HCT116 (cell line): Measurements from ENCODE around the gene ANAPC5. TPM values are rescaled to one million over a fixed set of nuclear protein-coding genes. Genes with fewer than 3 reads are reported as not detected.

Experiments
- ATAC-seq: fragments of 200-7000 bp; cut with Tn5 transposase; 2 replicates; pipeline ENCODE4 v1.9.1; 2020; ENCODE audit warnings: mild to moderate bottlenecking, moderate library complexity
- BruUV-seq: library from RNA; stranded (reverse); fragments of 400-500 nt; replicated peaks from 2 replicates; lab custom pipeline; 2021; lab: Mats Ljungman, UMichigan
- CTCF ChIA-PET: fragments of 300-600 bp; sonication (Branson Sonifier 250); formaldehyde crosslinking; loops from one replicate; lab custom pipeline; 2021; ENCODE audit warnings: antibody characterized with exemption; lab: Charles Lee
- POLR2A ChIA-PET: fragments of 300-600, 350-600 bp; sonication (Branson Sonifier 250); formaldehyde crosslinking; loops from one replicate; lab custom pipeline; 2021; ENCODE audit warnings: antibody characterized with exemption; lab: Charles Lee
- RAD21 ChIA-PET, 2 experiments: fragments of 300-600 bp; sonication (Branson Sonifier 250); formaldehyde crosslinking; loops; one replicate each; lab custom pipeline; 2023; ENCODE audit warnings: low total read pairs in 2 of 2; ENCODE audit not compliant: uncharacterized antibody in 2 of 2, unreplicated experiment in 2 of 2, low non-redundant PET in 1 of 2; lab: Charles Lee
- DNase-seq: peaks from one replicate; pipeline ENCODE4 v3.0.0-alpha.2; 2010; ENCODE audit warnings: low read depth, low spot score
- H2AFZ ChIP-seq: fragments of 200-600 bp; shearing (Covaris generic), sonication (generic); 2 replicates; pipeline ENCODE4 v1.6.1; 2017; ENCODE audit warnings: low read depth, mixed run types, mixed read lengths, antibody characterized with exemption, low read length; ENCODE audit not compliant: poor library complexity, severe bottlenecking
- H3K27ac ChIP-seq: 2 replicates; pipeline ENCODE4 v1.5.1; 2012; ENCODE audit warnings: low read depth, low read length
- H3K27me3 ChIP-seq: fragments of 200-600 bp; sonication (generic); 2 replicates; pipeline ENCODE4 v1.6.1; 2016; ENCODE audit warnings: mixed run types, low read length, mixed read lengths; ENCODE audit not compliant: insufficient read depth
- H3K36me3 ChIP-seq, 2 experiments: fragments of 200-500 bp in 1 of 2; fragments of 200-600 bp in 1 of 2; sonication (Bioruptor generic) in 1 of 2; sonication (generic) in 1 of 2; 2 replicates each; pipeline versions ENCODE4 v1.5.1 to v1.6.1; 2014 to 2016; ENCODE audit warnings: low read length in 2 of 2, inconsistent platforms in 1 of 2, mixed read lengths in 1 of 2, mixed run types in 1 of 2; ENCODE audit not compliant: insufficient read depth in 2 of 2, control insufficient read depth in 1 of 2
- H3K4me1 ChIP-seq, 2 experiments: fragments of 200-600 bp in 1 of 2; sonication (generic) in 1 of 2; 2 replicates each; pipeline versions ENCODE4 v1.5.1 to v1.6.1; 2012 to 2017; ENCODE audit warnings: low read length in 2 of 2, inconsistent platforms in 1 of 2, mild to moderate bottlenecking in 1 of 2, mixed read lengths in 1 of 2, mixed run types in 1 of 2, moderate library complexity in 1 of 2; ENCODE audit not compliant: insufficient read depth in 2 of 2, control insufficient read depth in 1 of 2
- H3K4me2 ChIP-seq: fragments of 200-600 bp; sonication (generic); 2 replicates; pipeline ENCODE4 v1.6.1; 2017; ENCODE audit warnings: mixed run types, low read length, mixed read lengths
- H3K4me3 ChIP-seq, 2 experiments: fragments of 200-600 bp in 1 of 2; sonication (generic) in 1 of 2; replicated peaks in 1 of 2; 2 replicates each; pipeline ENCODE4 v1.5.1; 2011 to 2016; ENCODE audit warnings: low read length in 2 of 2, control low read depth in 1 of 2, low read depth in 1 of 2, mild to moderate bottlenecking in 1 of 2, mixed read lengths in 1 of 2, mixed run types in 1 of 2
- H3K79me2 ChIP-seq: fragments of 200-600 bp; sonication (generic); 2 replicates; pipeline ENCODE4 v1.6.1; 2017; ENCODE audit warnings: mild to moderate bottlenecking, mixed run types, low read length, moderate library complexity, mixed read lengths; ENCODE audit not compliant: insufficient read depth
- H3K9ac ChIP-seq: fragments of 200-600 bp; sonication (generic); 2 replicates; pipeline ENCODE4 v1.6.1; 2016; ENCODE audit warnings: low read length, mixed read lengths
- H3K9me2 ChIP-seq: fragments of 200-600 bp; sonication (generic), shearing (Covaris generic); 2 replicates; pipeline ENCODE4 v1.6.1; 2017; ENCODE audit warnings: mixed run types, mild to moderate bottlenecking, moderate library complexity; ENCODE audit not compliant: insufficient read depth
- H3K9me3 ChIP-seq, 2 experiments: fragments of 200-500 bp in 1 of 2; fragments of 200-600 bp in 1 of 2; sonication (Bioruptor generic) in 1 of 2; sonication (generic) in 1 of 2; 2 replicates each; pipeline ENCODE4 v1.6.1; 2014 to 2017; ENCODE audit warnings: low read length in 2 of 2, mixed read lengths in 2 of 2, inconsistent platforms in 1 of 2, low read depth in 1 of 2, mild to moderate bottlenecking in 1 of 2, mixed run types in 1 of 2, moderate library complexity in 1 of 2; ENCODE audit not compliant: control insufficient read depth in 1 of 2, insufficient read depth in 1 of 2
- H4K20me1 ChIP-seq: fragments of 200-600 bp; sonication (generic), shearing (Covaris generic); 2 replicates; pipeline ENCODE4 v1.6.1; 2017; ENCODE audit warnings: mixed run types, mild to moderate bottlenecking, moderate library complexity; ENCODE audit not compliant: insufficient read depth
- CBX3 ChIP-seq: IDR thresholded peaks from 2 replicates; pipeline ENCODE4 v1.6.1; 2012; ENCODE audit warnings: low read depth
- CEBPB ChIP-seq: IDR thresholded peaks from 2 replicates; pipeline ENCODE4 v1.6.1; 2012; ENCODE audit warnings: low read depth
- CTCF ChIP-seq, 3 experiments: fragments of 200-600 bp in 1 of 3; sonication (generic) in 1 of 3; IDR thresholded peaks in 2 of 3; conservative IDR thresholded peaks in 1 of 3; 2 replicates each; pipeline ENCODE4 v1.5.1; 2012 to 2017; ENCODE audit warnings: low read depth in 2 of 3, low read length in 2 of 3, antibody characterized with exemption in 1 of 3, borderline replicate concordance in 1 of 3, control low read depth in 1 of 3, mild to moderate bottlenecking in 1 of 3, mixed read lengths in 1 of 3, mixed run types in 1 of 3, moderate library complexity in 1 of 3; ENCODE audit not compliant: insufficient read depth in 1 of 3
- EGR1 ChIP-seq: IDR thresholded peaks from 2 replicates; pipeline ENCODE4 v1.6.1; 2012; ENCODE audit warnings: low read depth
- EZH2 ChIP-seq: fragments of 200-600 bp; sonication (generic); IDR thresholded peaks from 2 replicates; pipeline ENCODE4 v1.6.1; 2017; ENCODE audit warnings: antibody characterized with exemption, mixed run types
- EZH2phosphoT487 ChIP-seq: fragments of 200-600 bp; IDR thresholded peaks from 2 replicates; pipeline ENCODE4 v1.6.1; 2018; ENCODE audit warnings: antibody characterized with exemption, borderline replicate concordance
- FOSL1 ChIP-seq: IDR thresholded peaks from 2 replicates; pipeline ENCODE4 v1.6.1; 2012; ENCODE audit warnings: low read depth
- JUND ChIP-seq: IDR thresholded peaks from 2 replicates; pipeline ENCODE4 v1.6.1; 2012
- MAX ChIP-seq: IDR thresholded peaks from 2 replicates; pipeline ENCODE4 v1.6.1; 2012
- POLR2A ChIP-seq: IDR thresholded peaks from 2 replicates; pipeline ENCODE4 v1.7.0; 2011; ENCODE audit warnings: borderline replicate concordance; ENCODE audit not compliant: insufficient read depth, insufficient read length; ENCODE audit errors: extremely low read depth
- POLR2AphosphoS5 ChIP-seq: IDR thresholded peaks from 2 replicates; pipeline ENCODE4 v1.6.1; 2011; ENCODE audit warnings: mild to moderate bottlenecking, low read depth, low read length, moderate library complexity
- RAD21 ChIP-seq: IDR thresholded peaks from 2 replicates; pipeline ENCODE4 v1.6.1; 2012; ENCODE audit warnings: low read depth, mild to moderate bottlenecking
- SIN3A ChIP-seq: IDR thresholded peaks from 2 replicates; pipeline ENCODE4 v1.6.1; 2012; ENCODE audit warnings: low read depth
- SP1 ChIP-seq: IDR thresholded peaks from 2 replicates; pipeline ENCODE4 v1.6.1; 2012; ENCODE audit warnings: low read depth
- ZFX ChIP-seq: fragments of 450-650 bp; IDR thresholded peaks from 2 replicates; pipeline ENCODE4 v1.6.1; 2017
- ZNF274 ChIP-seq: fragments of 200-500 bp; sonication (Bioruptor generic); IDR thresholded peaks from 2 replicates; pipeline ENCODE4 v1.6.1; 2014; ENCODE audit warnings: mild to moderate bottlenecking, low read depth, low read length, inconsistent platforms
- intact Hi-C: fragments of 100-400 bp; cut with micrococcal nuclease; formaldehyde crosslinking; loops from 2 replicates; pipeline ENCODE4 v1.10.0; 2022
- total RNA-seq: library from RNA; stranded (reverse); gene quantifications from one replicate; pipeline ENCODE4 v1.2.1, GENCODE V29; 2021; ENCODE audit not compliant: unreplicated experiment
- TF ChIP-seq, protein P1 (sequence below): IDR thresholded peaks from 2 replicates; pipeline ENCODE4 v1.6.1; 2012
- TF ChIP-seq, protein P2 (sequence below): IDR thresholded peaks from 2 replicates; pipeline ENCODE4 v1.6.1; 2012; ENCODE audit warnings: low read depth

The ANAPC5 gene
- total RNA-seq, 1 experiment from 2014 or later, result 112 TPM

GRCh38 chr12:121376754-121377697, 24.8 kb upstream of the ANAPC5 start:
- BruUV-seq, result no TSS peak
- no peak for DNase-seq
- Histone ChIP-seq H3K4me3 (no peak overlapping the region), H3K9me3 (no peaks in the 10 kb centered on the region), H3K27me3 (no peaks in the 10 kb centered on the region), H3K9ac (no peak overlapping the region), H3K36me3 (no peaks in the 10 kb centered on the region)
- TF ChIP-seq EGR1 (no peak), MAX (no peak), CBX3 (no peak), POLR2A (no peak), FOSL1 (no peak), CTCF (IDR thresholded peaks at IDR 0.05 in 2 of 3, conservative IDR thresholded peaks at IDR 0.05 in 1 of 3; ENCODE audit: borderline replicate concordance in 1 of 3, insufficient read depth in 1 of 3, low read depth in 2 of 3, low read length in 2 of 3) (no peak), CEBPB (no peak), EZH2 (no peak), EZH2phosphoT487 (no peak), SIN3A (no peak), POLR2AphosphoS5 (no peak), ZFX (no peak), SP1 (no peak), JUND (no peak), RAD21 (no peak), ZNF274 (no peak)
- TF ChIP-seq, protein P1, sequence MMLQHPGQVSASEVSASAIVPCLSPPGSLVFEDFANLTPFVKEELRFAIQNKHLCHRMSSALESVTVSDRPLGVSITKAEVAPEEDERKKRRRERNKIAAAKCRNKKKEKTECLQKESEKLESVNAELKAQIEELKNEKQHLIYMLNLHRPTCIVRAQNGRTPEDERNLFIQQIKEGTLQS, result no peak
- TF ChIP-seq, protein P2, sequence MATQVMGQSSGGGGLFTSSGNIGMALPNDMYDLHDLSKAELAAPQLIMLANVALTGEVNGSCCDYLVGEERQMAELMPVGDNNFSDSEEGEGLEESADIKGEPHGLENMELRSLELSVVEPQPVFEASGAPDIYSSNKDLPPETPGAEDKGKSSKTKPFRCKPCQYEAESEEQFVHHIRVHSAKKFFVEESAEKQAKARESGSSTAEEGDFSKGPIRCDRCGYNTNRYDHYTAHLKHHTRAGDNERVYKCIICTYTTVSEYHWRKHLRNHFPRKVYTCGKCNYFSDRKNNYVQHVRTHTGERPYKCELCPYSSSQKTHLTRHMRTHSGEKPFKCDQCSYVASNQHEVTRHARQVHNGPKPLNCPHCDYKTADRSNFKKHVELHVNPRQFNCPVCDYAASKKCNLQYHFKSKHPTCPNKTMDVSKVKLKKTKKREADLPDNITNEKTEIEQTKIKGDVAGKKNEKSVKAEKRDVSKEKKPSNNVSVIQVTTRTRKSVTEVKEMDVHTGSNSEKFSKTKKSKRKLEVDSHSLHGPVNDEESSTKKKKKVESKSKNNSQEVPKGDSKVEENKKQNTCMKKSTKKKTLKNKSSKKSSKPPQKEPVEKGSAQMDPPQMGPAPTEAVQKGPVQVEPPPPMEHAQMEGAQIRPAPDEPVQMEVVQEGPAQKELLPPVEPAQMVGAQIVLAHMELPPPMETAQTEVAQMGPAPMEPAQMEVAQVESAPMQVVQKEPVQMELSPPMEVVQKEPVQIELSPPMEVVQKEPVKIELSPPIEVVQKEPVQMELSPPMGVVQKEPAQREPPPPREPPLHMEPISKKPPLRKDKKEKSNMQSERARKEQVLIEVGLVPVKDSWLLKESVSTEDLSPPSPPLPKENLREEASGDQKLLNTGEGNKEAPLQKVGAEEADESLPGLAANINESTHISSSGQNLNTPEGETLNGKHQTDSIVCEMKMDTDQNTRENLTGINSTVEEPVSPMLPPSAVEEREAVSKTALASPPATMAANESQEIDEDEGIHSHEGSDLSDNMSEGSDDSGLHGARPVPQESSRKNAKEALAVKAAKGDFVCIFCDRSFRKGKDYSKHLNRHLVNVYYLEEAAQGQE, result no peak
- TF ChIP-seq, all 23 proteins: peak for 0
- RAD21 ChIA-PET, result no interaction called here
- Histone ChIP-seq H3K4me2 (no peak overlapping the region), H2AFZ (no peak overlapping the region), H3K9me2 (no peaks in the 10 kb centered on the region), H3K27ac (no peak overlapping the region), H3K79me2 (no peaks in the 10 kb centered on the region), H4K20me1 (no peaks in the 10 kb centered on the region), H3K4me1 (0 out of 4 replicates have a peak, but pooled peaks cover 0 to 2% of the 10 kb centered on the region in 2 experiments)
- ATAC-seq, result no peak
- intact Hi-C loops, result no loop called here
- POLR2A ChIA-PET, result no interaction called here
- CTCF ChIA-PET, result no interaction called here
